Fibroblast of skin of right biceps (primary cell): ENCODE measurements around the gene LIPM.
A peak's percentile ranks its signal among the peaks of the same experiment; 100 is the strongest.
"Not testable (repeated sequence)": the region's sequence is repeated elsewhere in the genome, so short reads cannot be mapped to it uniquely, and the experiment has no call there.

Experiments
- DNase-seq: peaks from one replicate; pipeline ENCODE4 v3.0.0-alpha.2; 2013

LIPM gene

GRCh38 chr10:88803641-88804040 is 1.1 kb downstream of the LIPM start:
- DNase-seq = no peak

GRCh38 chr10:88804083-88804812 is 1.7 kb downstream of the LIPM start:
- no peak for DNase-seq

- no peak for DNase-seq
These were observed 2.8 kb downstream of the LIPM start for GRCh38 chr10:88805361-88805760.

GRCh38 chr10:88805924-88806323 is 3.4 kb downstream of the LIPM start:
- DNase-seq = no peak

- DNase-seq = no peak
These were observed 7.1 kb downstream of the LIPM start for GRCh38 chr10:88809621-88810020.

DNA sequence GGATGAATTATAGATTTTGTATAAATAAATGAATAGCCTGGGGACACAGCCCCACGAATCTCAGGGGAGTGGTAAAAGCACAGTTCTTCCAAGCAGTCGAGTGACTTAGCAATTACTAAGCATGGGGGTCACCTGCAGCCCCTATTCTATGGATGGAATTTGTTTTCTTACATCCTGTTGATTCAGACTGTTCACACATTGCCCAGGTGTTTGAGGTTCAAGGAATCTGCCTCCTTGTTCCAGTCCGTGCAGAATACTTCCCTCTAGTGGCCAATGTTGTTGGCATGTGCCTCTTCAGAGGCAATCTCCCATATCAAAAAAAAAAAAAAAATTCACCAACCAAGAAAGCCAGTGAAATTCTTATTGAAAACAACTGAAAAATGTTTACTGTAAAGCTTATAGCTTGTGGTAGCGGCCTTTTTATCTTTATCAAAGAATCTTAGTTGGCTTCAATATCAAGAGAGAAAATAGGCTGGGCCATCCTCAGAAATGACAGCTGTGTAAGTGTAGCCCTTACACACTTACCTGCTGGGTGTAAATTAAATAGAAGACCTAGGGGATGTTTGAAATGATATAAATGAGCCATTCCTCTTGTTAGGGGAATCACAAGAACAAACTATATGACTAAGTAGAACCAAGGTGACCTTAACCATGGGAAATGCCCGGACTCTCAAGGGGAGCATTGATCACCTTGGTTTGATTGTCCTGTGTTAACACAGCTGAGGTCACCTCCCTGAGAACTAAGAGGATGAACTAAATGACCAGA is 7.8 kb downstream of the LIPM start:
- peak; percentile 62 for DNase-seq

GRCh38 chr10:88813200-88813599 is 10.7 kb downstream of the LIPM start:
- DNase-seq = no peak

GRCh38 chr10:88819290-88819689 is 16.8 kb downstream of the LIPM start:
- DNase-seq = peak; percentile 45

DNA sequence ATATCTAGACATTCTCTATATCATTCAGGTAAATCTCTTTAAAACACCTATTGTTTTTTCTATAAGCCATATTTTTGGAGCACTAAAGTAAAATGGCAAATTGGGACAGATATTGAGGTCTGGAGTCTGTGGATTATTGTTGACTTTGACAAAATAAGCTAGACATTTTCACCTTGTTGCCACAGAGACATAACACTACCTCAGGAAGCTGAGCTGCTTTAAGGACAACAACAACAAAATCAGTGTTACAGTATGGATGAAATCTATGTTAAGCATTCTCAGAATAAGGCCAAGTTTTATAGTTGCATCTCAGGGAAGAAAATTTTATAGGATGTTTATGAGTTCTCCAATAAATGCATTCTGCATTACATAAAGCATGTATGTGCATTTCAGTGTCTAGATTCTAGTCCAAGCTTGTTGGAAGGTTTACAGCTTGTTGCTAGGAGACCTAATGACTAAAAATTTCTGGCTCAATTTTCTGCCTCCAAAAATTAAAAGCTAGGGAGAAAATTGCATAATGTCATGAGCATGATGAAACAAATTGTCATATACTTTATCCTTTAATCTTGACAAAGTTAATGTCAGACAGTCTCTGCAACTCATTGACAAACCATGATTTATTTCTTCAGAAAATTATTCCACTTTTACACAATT is 18.3 kb downstream of the LIPM start:
- peak; percentile 82 for DNase-seq

- DNase-seq = no peak
These were observed 23.9 kb downstream of the LIPM start for GRCh38 chr10:88826388-88826787.

GRCh38 chr10:88827671-88828070 is 25.1 kb downstream of the LIPM start:
- DNase-seq = no peak

DNA sequence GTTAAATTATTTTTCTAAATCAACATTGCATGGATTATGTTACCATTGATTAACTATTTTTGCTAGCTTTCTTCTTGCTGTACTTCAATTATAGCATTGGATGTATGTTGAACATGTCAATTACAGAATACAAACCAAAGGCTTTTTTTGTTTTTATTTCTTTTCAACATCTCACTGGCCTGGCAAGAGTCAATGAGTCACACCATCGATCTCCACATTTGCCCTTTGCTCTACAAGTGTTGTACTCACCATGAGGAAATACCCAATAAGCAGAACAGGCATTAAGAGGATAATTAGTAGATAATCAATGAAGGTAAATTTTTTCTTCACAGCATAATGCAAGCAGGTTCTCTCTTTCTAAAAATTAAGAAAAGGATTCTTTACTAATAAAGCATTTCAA is 25.8 kb downstream of the LIPM start:
- no peak for DNase-seq

GRCh38 chr10:88830643-88831268 is 28.2 kb downstream of the LIPM start:
- no peak for DNase-seq

DNA sequence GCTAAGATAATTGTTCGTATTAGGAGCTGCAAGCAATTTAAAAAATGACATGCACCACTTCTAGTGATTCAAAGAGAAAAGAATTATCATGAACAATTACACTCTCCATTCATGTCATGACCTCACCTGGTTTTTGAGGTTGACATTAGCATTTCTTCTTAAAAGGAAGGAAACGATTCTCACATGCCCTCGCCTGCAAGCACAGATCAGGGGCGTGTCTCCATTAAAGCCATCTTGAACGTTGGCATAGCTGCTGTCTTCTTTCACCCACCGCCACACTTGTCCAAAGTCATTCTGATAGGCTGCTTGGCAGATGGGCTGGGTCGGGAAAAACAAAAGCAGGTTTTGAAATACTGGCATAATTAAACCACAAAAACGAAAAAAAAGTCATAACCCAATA is 29.2 kb downstream of the LIPM start:
- DNase-seq = no peak

DNA sequence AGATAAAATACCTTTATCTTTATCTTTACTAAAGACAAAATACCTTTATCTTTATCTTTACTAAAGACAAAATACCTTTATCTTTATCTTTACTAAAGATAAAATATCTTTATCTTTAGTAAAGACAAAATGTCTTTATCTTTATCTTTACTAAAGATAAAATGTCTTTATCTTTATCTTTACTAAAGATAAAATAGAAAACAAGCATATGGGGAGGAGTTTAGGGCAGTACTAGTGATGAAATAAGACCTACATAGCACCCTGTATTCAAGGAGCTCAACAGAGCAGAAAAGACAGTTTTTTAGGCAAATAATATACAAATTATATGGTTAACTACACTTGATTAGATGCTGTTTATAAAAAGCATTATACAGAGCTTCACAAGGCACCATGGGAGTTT is 29.8 kb downstream of the LIPM start:
- no peak for DNase-seq

DNA sequence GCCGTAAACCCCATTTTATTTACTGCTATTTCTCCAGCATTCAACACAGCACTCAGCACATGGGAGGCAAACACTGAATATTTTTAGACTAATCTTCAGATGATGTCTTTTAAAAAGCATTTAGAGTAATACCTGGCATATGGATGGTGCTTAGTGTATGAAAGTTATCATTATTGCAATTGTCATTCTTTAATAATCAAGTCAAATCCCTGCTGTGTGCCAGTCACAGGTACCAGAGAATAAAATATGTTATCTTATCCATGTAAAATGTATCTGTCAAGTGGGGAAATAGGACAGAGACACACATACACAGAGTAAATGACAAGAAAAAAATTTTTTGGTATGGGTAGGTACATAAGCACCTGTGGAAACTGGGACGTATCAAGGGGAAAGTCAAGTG is 30.6 kb downstream of the LIPM start:
- no peak for DNase-seq

DNA sequence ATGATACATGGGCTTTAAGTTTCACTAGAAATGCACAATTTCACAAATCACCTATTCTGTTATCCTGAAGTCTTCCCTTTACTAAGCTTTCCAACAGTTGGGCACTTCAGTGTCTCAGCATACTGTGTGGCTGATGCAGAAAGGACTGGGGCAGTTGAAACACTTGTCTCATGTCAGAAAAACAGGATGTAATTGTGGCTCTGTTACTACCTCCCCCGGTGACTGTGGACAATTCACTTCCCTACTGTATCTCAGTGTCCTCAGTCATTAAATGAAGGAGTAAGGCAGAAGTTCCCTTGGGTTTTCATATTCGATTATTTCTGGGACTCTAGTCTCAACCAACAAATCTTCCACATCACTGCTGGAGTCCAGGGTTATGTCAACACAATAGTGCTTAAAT is 31.2 kb downstream of the LIPM start:
- DNase-seq = no peak

DNA sequence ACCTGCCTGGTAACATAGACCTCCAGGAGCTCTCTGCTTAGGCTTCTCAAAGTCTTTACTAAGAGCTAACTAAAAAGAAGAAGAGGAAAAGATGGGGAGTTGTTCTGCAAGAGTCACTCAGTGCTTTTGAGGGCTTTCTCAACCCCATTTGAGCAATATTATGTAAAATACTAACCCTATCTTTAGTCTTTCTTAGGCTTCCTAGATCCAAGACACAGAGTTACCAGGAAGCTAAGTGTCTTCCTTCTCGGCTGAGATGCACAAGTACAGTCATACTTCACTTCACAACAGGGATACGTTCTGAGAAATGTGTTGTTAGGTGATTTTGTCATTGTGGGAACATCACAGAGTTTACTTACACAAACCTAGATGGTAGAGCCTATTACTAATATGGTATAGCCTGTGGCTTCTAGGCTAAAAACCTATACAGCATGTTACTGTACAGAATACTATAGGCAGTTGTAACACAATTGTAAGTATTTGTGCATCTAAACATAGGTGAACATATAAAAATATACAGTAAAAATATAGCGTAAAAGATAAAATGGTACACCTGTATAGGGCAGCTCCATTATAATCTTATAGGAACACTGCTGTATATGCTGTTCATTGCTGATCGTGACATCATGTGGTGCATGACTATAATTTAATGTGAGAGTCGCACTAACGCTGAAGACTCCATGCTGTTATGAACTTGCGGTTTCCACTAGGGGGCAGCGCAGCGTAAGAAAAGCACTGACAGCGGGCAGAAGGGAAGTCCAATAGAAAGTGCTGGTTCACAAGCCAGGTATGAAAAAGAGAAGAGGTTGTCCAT is 32.8 kb downstream of the LIPM start:
- DNase-seq = peak; percentile 85

- no peak for DNase-seq
These were observed 33.3 kb downstream of the LIPM start for GRCh38 chr10:88835910-88836221.

GRCh38 chr10:88837632-88838031 is 35.1 kb downstream of the LIPM start:
- DNase-seq = not testable (repeated sequence)

DNA sequence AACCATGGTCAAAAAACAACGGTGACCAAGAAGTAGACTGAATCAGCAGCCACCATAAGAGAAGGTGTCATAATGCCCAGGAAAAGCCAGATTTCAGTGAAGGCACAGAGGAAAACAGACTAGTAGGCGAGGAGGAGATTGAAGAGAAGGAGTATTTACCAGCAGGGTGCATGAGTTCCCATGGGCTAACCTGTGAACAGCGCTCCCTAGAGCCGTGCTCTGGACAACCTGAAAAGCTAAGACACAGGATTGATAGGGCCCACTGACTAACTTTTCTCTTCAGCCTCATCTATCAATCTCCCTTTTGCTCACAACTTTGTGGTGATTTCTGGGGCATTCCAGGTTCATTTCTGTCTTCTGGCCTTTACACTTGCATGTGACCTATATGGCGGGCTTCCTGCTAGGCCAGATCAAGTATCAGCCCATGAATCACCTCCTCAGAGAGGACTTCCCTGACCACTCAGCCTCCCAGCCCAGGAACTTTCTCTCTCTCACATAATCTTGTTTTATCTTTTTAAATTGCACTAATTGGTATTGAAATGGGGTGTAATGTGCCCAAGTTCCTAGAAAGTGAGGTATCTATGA is 36.3 kb downstream of the LIPM start:
- DNase-seq = no peak

DNA sequence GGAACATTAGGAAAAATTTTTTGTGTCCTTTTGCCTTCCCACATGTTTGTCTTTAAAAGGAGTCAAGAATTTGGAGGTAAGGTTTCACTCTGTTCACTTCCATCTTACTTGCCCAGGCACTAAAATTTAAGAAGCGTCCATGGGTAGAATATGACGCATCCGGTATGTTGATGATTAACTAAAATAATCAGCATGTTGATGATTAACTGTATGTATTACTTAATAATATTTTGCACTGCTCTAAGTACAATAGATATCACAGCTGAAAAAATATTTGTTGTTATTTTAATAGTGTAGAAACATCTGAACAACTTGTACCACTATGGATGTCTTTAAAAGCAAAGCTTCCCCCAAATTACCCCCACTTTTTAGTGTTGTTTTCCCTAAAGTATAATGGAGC is 37.6 kb downstream of the LIPM start:
- DNase-seq = no peak
